ENCODE results near the gene PLEKHB2.
"Not testable (repeated sequence)": the region's sequence is repeated elsewhere in the genome, so short reads cannot be mapped to it uniquely, and the experiment has no call there.

The PLEKHB2 gene

DNA sequence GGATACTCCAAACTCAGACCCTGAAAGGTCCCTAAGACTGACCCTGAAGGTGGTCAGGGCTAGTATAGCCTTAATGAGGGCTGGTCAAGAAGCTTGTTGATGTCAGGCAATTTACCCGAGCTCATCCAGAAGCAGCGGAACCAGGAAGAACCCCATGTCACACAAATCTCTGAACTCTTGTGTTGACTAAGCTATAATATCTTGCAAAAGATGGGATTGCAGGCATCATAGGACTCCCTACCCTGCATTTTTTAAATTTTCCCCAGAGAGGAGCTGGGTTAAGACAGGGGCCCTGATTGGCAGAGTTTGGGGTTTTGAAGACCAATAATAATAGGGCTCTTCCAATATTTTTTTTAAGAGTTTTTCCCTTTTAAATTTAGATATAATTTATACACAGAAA, 2.0 kb upstream of the PLEKHB2 start:
- no peak for DNase-seq (ENCODE audit: low spot score)
- TF ChIP-seq, protein P1, sequence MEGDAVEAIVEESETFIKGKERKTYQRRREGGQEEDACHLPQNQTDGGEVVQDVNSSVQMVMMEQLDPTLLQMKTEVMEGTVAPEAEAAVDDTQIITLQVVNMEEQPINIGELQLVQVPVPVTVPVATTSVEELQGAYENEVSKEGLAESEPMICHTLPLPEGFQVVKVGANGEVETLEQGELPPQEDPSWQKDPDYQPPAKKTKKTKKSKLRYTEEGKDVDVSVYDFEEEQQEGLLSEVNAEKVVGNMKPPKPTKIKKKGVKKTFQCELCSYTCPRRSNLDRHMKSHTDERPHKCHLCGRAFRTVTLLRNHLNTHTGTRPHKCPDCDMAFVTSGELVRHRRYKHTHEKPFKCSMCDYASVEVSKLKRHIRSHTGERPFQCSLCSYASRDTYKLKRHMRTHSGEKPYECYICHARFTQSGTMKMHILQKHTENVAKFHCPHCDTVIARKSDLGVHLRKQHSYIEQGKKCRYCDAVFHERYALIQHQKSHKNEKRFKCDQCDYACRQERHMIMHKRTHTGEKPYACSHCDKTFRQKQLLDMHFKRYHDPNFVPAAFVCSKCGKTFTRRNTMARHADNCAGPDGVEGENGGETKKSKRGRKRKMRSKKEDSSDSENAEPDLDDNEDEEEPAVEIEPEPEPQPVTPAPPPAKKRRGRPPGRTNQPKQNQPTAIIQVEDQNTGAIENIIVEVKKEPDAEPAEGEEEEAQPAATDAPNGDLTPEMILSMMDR (IDR thresholded peaks at IDR 0.05; ENCODE audit: extremely low read depth, missing control alignments), result no peak

DNA sequence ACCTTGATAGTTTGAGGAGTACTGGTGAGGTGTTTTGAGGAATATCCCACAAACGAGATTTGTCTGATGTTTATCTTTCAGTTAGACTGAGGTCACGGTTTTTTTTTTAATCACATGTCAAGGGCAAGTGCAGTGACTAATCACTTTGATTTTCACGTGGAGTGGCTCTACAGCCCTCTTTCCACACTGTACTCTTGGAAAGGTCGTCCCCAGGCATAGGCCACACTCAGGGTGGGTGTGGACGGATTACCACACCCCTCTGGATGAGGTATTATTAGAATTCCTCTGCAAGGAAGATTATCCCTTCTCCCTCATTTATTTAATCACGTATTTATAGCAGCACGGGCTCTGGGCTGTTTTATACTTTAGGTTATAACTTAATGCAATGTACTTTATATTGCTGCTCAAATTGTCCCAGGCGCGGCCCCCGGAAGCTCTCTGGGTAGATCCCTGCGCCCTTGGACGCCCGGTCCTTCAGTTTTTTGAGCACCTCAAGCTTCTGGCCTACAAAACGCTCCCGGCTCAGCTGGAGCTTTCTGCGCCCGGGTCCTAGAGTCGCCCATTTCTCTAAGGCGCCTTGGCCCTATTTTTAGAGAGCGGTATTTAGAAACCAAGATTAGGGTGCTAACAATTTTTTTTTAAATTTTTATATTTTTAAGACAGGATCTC, 515 bp upstream of the PLEKHB2 start:
- peak; percentile 76 for DNase-seq (ENCODE audit: low spot score)
- TF ChIP-seq, protein P1 (IDR thresholded peaks at IDR 0.05; ENCODE audit: extremely low read depth, missing control alignments), result no peak

DNA sequence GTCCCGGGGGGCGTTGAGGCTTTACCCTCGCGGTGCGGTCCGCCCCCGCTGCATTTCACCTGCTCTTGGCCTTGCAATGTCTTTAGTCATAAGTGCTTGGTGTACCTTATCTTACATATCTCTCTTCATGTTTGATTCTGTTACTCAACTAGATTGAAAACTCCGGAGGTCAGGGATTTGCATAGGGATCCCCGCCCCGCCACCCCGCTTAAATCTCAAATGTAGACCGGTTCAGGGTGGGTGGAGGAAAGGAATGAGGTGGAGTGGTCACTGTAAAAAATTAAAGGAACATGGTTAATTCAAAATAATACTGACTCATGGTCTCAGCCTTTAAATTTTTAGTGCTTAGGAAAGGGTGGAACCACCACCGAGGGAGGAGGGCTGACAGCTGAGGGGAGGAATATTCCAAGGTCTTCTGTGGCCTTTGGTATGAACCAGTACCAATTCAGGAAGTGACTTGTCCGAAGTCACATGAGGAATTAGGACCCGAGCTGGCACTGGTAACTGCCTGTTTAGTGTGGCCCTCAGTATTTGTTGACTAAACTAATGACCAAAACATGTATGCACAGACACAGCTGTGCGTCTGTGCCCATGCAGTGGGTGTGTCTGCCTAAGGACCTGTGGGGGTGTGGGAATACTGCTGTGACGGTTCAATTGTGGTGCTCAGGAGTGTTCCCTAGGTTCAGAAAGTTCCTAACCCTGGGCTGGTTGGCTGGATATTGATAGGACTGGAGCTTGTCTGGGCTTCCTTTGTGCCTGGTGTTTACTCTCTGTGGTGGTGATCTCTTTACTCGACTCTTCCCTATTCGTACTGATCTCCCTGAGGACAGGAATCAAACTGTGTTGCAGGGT, 1.0 kb downstream of the PLEKHB2 start:
- peak; percentile 56 for DNase-seq (ENCODE audit: low spot score)
- TF ChIP-seq, protein P1 (IDR thresholded peaks at IDR 0.05; ENCODE audit: extremely low read depth, missing control alignments), result no peak

DNA sequence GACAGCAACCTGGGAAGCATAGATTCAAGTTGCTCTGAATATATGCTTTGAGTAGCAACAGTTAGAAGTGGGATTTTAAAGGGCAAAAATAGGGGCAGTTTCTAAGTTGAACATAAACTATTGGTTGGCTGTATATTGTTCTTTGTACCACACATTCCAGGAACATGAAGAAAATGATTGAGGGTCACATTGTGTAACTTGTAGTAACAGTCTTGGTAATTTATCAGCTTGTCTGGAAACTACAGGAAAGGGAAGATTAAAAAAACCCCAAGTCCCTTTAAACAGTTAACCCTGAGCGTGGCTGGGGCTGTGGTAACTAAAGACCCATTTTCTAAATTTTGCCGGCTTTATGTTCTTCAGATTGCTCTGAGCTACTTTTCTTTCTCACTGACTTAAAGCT, 7.4 kb downstream of the PLEKHB2 start:
- DNase-seq (ENCODE audit: low spot score), result no peak
- TF ChIP-seq, protein P1 (IDR thresholded peaks at IDR 0.05; ENCODE audit: extremely low read depth, missing control alignments), result no peak

DNA sequence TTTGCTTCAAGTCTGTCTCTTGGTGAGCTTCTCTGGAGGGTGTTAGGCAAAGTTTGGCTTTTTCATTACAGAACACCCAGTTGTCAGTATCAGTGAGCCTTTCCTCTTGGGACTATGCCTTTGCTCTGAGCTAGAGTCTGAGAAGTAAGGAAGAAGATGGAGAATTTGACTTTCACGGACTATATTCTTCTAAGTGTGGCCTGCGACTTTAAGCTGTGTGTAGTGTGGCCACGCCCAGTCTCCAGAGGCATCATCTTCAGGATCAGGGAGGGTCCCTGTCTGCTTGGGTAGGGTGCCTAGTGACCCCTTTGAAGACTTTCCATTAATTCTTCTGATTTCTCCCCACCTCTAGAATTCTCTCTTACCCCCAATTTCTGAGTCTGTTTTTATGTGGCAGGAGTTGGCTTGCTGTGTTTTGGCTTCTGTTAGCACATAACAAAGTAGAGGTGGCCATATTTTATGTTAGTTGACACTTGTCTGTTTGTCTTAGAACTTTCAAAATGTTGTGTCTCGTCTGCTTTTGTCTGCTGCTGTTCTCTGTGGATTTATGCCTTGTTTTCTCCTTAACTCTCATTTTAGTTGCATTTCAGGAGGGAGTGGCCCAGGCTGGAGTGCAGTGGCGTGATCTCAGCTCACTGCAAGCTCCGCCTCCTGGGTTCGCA, 8.6 kb downstream of the PLEKHB2 start:
- TF ChIP-seq, protein P1 (IDR thresholded peaks at IDR 0.05; ENCODE audit: extremely low read depth, missing control alignments), result no peak
- no peak for DNase-seq (ENCODE audit: low spot score)

DNA sequence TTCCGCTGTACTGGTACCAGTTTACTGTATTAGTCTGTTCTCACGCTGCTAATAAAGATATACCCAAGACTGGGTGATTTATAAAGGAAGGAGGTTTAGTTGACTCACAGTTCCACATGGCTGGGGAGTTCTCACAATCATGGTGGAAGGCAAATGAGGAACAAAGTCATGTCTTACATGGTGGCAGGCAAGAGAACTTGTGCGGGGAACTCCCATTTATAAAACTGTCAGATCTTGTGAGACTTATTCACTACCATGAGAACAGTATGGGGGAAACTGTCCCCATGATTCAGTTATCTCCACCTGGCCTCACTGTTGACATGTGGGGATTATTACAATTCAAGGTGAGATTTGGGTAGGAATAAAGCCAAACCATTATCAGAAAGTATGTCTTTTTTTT, 9.8 kb downstream of the PLEKHB2 start:
- DNase-seq (ENCODE audit: low spot score), result not testable (repeated sequence)

DNA sequence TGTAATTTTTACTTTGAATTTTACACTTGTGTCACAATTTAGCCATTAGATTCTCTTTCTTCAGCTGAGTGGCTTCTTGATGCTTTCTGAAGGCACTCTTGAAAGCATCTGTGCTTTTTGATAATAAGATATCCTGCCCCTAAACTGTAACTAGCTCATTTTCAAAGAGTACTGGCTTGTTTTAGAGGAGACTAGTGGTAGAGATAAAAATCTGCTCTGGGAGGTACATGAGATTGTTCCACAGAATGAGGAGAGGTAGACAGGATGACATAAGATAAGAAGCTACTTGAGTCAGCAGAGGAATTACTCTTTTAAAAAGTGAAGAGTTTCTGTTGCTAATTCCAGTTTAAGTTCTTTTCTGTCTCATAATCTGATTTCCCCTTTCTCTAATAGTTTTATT, 10.6 kb downstream of the PLEKHB2 start:
- no peak for DNase-seq (ENCODE audit: low spot score)
- TF ChIP-seq, protein P1 (IDR thresholded peaks at IDR 0.05; ENCODE audit: extremely low read depth, missing control alignments), result no peak
